RWPE2 (cell line): Measurements from ENCODE around the gene GTPBP1.

ENCODE experiments used
- ATAC-seq: fragments of 200-7000 bp; cut with Tn5 transposase; 3 replicates; pipeline ENCODE4 v1.9.1; 2021; ENCODE audit warnings: low read depth
- DNase-seq: peaks from one replicate; pipeline ENCODE4 v3.0.0-alpha.2; 2020; ENCODE audit warnings: low spot score
- H3K27ac ChIP-seq: fragments of 450-650 bp; 2 replicates; pipeline ENCODE4 v1.5.1; 2017; ENCODE audit warnings: mild to moderate bottlenecking; ENCODE audit not compliant: poor library complexity, severe bottlenecking
- H3K27me3 ChIP-seq: fragments of 250-450 bp; sonication (Bioruptor Pico); 2 replicates; pipeline ENCODE4 v1.5.1; 2021; ENCODE audit warnings: mild to moderate bottlenecking, moderate library complexity; ENCODE audit not compliant: insufficient read depth, poor library complexity, severe bottlenecking
- H3K36me3 ChIP-seq: fragments of 250-450 bp; sonication (Bioruptor Pico); 2 replicates; pipeline ENCODE4 v1.5.1; 2020; ENCODE audit warnings: low read depth, mild to moderate bottlenecking, moderate library complexity
- H3K4me1 ChIP-seq: fragments of 250-450 bp; sonication (Bioruptor Pico); 2 replicates; pipeline ENCODE4 v1.5.1; 2021; ENCODE audit warnings: mild to moderate bottlenecking, moderate library complexity; ENCODE audit not compliant: insufficient read depth, poor library complexity, severe bottlenecking
- H3K4me3 ChIP-seq: fragments of 250-450 bp; sonication (Bioruptor Pico); 2 replicates; pipeline ENCODE4 v1.5.1; 2021; ENCODE audit warnings: mild to moderate bottlenecking, moderate library complexity; ENCODE audit not compliant: severe bottlenecking
- H3K9me3 ChIP-seq: fragments of 250-450 bp; sonication (Bioruptor Pico); 2 replicates; pipeline ENCODE4 v1.5.1; 2021; ENCODE audit warnings: mild to moderate bottlenecking, moderate library complexity; ENCODE audit not compliant: severe bottlenecking
- TF ChIP-seq, protein P1 (sequence below): fragments of 450-650 bp; IDR thresholded peaks from one replicate; pipeline ENCODE4 v1.5.1; 2017; ENCODE audit warnings: mild to moderate bottlenecking, moderate library complexity; ENCODE audit not compliant: poor library complexity, severe bottlenecking

GTPBP1 gene

DNA sequence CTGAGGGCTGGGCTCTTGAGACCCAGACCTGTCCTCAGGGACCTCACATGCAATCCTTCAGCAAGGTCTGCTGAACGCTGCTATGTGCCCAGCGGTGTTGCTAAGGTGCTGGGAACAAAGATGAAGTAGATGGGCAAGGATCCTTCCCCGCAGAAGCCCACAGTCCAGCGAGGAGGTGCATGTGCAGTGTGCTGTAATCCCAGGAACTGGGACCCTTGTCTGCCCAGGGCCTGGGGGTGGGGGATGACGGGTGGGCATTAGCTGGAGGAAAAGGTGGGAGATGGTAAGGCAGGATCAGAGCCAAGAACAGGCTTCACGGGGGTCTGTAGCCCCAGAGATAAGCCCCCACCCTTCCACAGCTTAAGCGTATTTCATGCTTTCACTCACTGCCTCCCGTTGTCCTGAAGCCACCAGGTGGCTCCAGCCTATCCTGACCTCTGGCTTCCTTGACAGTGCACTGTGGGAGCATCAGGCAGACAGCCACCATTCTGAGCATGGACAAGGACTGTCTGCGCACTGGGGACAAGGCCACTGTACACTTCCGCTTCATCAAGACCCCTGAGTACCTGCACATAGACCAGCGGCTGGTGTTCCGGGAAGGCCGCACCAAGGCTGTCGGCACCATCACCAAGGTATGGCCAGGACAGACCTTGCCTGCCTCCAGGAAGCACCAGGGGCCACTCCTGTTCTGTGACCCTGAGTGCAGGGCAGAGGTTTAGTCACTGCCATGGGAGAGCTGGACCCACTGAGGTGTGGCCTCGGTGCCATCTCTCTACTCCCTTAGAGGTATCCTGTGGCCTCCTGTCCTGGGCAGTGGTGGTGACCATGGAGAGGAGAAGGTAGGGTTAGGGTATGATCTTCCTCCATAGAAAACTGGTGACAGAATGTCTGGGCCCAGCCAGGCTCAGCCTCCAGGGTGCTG is 22.0 kb downstream of the GTPBP1 start:
- Histone ChIP-seq H3K4me3 (no peak overlapping the region), H3K9me3 (no peaks in the 10 kb centered on the region), H3K27me3 (no peaks in the 10 kb centered on the region), H3K4me1 (no peaks in the 10 kb centered on the region), H3K27ac (no peak overlapping the region), H3K36me3 (peaks cover 90% of the 10 kb centered on the region)
- TF ChIP-seq, protein P1, sequence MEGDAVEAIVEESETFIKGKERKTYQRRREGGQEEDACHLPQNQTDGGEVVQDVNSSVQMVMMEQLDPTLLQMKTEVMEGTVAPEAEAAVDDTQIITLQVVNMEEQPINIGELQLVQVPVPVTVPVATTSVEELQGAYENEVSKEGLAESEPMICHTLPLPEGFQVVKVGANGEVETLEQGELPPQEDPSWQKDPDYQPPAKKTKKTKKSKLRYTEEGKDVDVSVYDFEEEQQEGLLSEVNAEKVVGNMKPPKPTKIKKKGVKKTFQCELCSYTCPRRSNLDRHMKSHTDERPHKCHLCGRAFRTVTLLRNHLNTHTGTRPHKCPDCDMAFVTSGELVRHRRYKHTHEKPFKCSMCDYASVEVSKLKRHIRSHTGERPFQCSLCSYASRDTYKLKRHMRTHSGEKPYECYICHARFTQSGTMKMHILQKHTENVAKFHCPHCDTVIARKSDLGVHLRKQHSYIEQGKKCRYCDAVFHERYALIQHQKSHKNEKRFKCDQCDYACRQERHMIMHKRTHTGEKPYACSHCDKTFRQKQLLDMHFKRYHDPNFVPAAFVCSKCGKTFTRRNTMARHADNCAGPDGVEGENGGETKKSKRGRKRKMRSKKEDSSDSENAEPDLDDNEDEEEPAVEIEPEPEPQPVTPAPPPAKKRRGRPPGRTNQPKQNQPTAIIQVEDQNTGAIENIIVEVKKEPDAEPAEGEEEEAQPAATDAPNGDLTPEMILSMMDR, result no peak
- DNase-seq, result no peak
- no peak for ATAC-seq

DNA sequence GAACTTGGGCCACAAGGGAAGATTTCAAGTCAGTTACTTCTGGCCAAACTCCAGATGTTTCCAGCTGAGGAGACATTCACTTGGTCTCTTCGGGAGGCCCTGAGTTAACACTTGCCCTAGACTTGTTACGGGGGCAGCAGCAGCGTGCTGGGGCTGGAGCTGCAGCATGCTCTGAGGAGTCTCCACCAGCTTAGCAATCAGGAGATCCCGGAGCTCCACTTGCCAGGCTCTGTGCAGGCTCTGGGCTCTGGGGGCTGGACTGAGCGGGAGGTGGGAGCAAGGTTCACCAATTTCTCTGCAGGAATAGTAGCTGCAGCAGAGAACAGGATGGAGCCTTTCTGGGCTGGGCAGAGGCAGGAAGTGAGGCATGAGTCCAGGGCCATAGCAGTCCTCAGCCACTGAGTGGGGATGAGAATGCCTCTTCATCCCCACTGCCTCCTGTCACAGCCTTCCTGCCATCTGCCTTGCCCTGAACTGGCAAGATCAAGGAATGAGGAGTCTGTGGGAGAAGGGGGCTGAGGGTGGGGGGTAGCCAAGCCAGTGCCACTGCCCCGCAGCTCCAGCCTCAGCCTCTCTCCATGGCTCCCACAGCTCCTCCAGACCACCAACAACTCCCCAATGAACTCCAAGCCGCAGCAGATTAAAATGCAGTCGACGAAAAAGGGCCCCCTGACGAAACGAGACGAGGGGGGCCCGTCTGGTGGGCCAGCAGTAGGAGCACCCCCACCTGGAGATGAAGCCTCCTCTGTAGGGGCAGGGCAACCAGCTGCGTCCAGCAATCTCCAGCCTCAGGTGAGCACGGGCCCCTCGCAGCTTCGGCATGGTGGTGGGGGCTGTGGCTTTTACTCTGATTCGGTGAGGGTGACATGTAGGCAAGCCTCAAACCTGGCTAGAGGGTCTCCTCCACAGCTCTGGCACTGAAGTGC is 23.4 kb downstream of the GTPBP1 start:
- TF ChIP-seq, protein P1, result no peak
- Histone ChIP-seq H3K27me3 (no peaks in the 10 kb centered on the region), H3K9me3 (no peaks in the 10 kb centered on the region), H3K4me1 (no peaks in the 10 kb centered on the region), H3K36me3 (peaks cover 87% of the 10 kb centered on the region), H3K4me3 (no peak overlapping the region), H3K27ac (no peak overlapping the region)
- DNase-seq, result no peak
- no peak for ATAC-seq

DNA sequence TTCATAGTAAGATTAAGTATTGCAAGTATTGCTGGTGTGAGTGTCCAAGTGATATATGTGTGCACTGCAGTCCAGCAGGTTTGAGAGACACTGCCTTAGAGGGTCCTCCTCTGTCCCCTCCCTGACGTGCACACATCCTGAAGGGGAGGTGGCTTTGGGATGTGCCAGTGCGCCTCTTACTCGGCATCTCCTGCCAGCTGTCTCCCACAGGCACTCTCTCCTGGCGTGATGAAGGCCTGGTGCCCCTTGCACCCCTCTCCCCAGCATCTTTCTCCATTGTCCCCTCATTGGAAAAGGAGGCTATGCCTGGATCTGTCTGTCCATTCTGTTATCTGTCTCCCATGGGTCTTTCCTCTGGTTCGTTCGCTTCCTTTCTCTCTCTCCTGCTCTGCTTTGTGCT is 24.2 kb downstream of the GTPBP1 start:
- no peaks in the 10 kb centered on the region for H3K4me1 ChIP-seq
- H3K9me3 ChIP-seq, result no peaks in the 10 kb centered on the region
- peaks cover 87% of the 10 kb centered on the region for H3K36me3 ChIP-seq
- TF ChIP-seq, protein P1, result no peak
- no peak for ATAC-seq
- no peak overlapping the region for H3K27ac ChIP-seq
- no peak for DNase-seq
- no peaks in the 10 kb centered on the region for H3K27me3 ChIP-seq
- no peak overlapping the region for H3K4me3 ChIP-seq

DNA sequence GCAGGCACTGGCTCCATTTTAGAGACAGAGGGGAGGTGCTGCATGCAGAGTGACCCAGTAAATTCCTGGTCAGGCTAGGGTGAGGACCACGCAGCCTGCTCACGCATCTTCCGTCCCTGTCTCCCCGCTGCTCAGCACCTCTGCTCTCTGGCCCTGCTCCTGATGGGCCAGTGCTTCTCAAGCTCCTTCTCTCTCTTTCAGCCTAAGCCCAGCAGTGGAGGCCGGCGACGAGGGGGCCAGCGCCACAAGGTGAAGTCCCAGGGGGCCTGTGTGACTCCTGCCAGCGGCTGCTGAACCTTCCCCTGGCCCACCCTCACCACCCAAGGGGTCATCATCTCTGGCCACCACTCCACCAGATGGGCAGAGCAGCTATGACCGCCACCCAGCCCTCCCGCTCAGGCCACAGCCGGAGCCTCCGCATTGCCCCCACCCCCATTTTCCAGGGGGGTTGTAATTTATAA is 24.7 kb downstream of the GTPBP1 start:
- H3K27me3 ChIP-seq, result no peaks in the 10 kb centered on the region
- ATAC-seq (no peak), DNase-seq (no peak)
- peaks cover 86% of the 10 kb centered on the region for H3K36me3 ChIP-seq
- H3K9me3 ChIP-seq, result no peaks in the 10 kb centered on the region
- H3K4me1 ChIP-seq, result no peaks in the 10 kb centered on the region
- H3K4me3 ChIP-seq, result no peak overlapping the region
- H3K27ac ChIP-seq, result no peak overlapping the region
- TF ChIP-seq, protein P1, result no peak
